ENCODE measurements around the gene PDLIM7.

- TF ChIP-seq, protein P1, sequence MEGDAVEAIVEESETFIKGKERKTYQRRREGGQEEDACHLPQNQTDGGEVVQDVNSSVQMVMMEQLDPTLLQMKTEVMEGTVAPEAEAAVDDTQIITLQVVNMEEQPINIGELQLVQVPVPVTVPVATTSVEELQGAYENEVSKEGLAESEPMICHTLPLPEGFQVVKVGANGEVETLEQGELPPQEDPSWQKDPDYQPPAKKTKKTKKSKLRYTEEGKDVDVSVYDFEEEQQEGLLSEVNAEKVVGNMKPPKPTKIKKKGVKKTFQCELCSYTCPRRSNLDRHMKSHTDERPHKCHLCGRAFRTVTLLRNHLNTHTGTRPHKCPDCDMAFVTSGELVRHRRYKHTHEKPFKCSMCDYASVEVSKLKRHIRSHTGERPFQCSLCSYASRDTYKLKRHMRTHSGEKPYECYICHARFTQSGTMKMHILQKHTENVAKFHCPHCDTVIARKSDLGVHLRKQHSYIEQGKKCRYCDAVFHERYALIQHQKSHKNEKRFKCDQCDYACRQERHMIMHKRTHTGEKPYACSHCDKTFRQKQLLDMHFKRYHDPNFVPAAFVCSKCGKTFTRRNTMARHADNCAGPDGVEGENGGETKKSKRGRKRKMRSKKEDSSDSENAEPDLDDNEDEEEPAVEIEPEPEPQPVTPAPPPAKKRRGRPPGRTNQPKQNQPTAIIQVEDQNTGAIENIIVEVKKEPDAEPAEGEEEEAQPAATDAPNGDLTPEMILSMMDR (IDR thresholded peaks at IDR 0.05; ENCODE audit: poor library complexity, severe bottlenecking), result no peak
- TF ChIP-seq, protein P2, sequence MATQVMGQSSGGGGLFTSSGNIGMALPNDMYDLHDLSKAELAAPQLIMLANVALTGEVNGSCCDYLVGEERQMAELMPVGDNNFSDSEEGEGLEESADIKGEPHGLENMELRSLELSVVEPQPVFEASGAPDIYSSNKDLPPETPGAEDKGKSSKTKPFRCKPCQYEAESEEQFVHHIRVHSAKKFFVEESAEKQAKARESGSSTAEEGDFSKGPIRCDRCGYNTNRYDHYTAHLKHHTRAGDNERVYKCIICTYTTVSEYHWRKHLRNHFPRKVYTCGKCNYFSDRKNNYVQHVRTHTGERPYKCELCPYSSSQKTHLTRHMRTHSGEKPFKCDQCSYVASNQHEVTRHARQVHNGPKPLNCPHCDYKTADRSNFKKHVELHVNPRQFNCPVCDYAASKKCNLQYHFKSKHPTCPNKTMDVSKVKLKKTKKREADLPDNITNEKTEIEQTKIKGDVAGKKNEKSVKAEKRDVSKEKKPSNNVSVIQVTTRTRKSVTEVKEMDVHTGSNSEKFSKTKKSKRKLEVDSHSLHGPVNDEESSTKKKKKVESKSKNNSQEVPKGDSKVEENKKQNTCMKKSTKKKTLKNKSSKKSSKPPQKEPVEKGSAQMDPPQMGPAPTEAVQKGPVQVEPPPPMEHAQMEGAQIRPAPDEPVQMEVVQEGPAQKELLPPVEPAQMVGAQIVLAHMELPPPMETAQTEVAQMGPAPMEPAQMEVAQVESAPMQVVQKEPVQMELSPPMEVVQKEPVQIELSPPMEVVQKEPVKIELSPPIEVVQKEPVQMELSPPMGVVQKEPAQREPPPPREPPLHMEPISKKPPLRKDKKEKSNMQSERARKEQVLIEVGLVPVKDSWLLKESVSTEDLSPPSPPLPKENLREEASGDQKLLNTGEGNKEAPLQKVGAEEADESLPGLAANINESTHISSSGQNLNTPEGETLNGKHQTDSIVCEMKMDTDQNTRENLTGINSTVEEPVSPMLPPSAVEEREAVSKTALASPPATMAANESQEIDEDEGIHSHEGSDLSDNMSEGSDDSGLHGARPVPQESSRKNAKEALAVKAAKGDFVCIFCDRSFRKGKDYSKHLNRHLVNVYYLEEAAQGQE (IDR thresholded peaks at IDR 0.05; ENCODE audit: borderline replicate concordance), result no peak
- TF ChIP-seq SMC3 (conservative IDR thresholded peaks at IDR 0.05; ENCODE audit: poor library complexity), result no peak
These were observed 40.3 kb upstream of the PDLIM7 start for GRCh38 chr5:177537389-177538361.

Measured in neural cell (in vitro differentiated cells).